Neural cell (in vitro differentiated cells): ENCODE measurements around the gene AP3B1. TPM values are rescaled to one million over a fixed set of nuclear protein-coding genes. Genes with fewer than 3 reads are reported as not detected.

Experiments
- H2AFZ ChIP-seq: fragments of 200-600, 300-800 bp; sonication (generic), shearing (Covaris generic); 2 replicates; pipeline ENCODE4 v1.6.0; 2014; ENCODE audit warnings: low read depth, mild to moderate bottlenecking, antibody characterized with exemption, low read length, moderate library complexity
- H3F3A ChIP-seq: fragments of 200-600 bp; shearing (Covaris generic); 2 replicates; pipeline ENCODE4 v1.6.1; 2016; ENCODE audit warnings: mild to moderate bottlenecking, moderate library complexity, mixed read lengths, antibody characterized with exemption, low read length; ENCODE audit not compliant: insufficient read depth, poor library complexity, severe bottlenecking
- H3K27ac ChIP-seq: fragments of 200-600, 300-800 bp; sonication (generic), shearing (Covaris generic); 2 replicates; pipeline ENCODE4 v1.5.1; 2014; ENCODE audit warnings: mild to moderate bottlenecking, low read length, moderate library complexity
- H3K27me3 ChIP-seq: fragments of 300-800, 200-600 bp; sonication (generic), shearing (Covaris generic); 2 replicates; pipeline ENCODE4 v1.6.0; 2014; ENCODE audit warnings: mild to moderate bottlenecking, low read depth, low read length, moderate library complexity; ENCODE audit not compliant: insufficient read depth
- H3K36me3 ChIP-seq: fragments of 300-800, 200-600 bp; sonication (generic), shearing (Covaris generic); 2 replicates; pipeline ENCODE4 v1.5.1; 2014; ENCODE audit warnings: mild to moderate bottlenecking, antibody characterized with exemption, low read length, moderate library complexity; ENCODE audit not compliant: insufficient read depth
- H3K4me2 ChIP-seq: fragments of 300-800, 200-600 bp; sonication (generic), shearing (Covaris generic); 2 replicates; pipeline ENCODE4 v1.6.0; 2014; ENCODE audit warnings: mild to moderate bottlenecking, low read length
- H3K4me3 ChIP-seq: fragments of 300-800, 200-600 bp; sonication (generic), shearing (Covaris generic); 2 replicates; pipeline ENCODE4 v1.5.1; 2014; ENCODE audit warnings: mild to moderate bottlenecking, low read length, moderate library complexity
- H3K79me2 ChIP-seq: fragments of 200-600 bp; shearing (Covaris generic); replicated peaks from 2 replicates; pipeline ENCODE4 v1.6.0; 2014; ENCODE audit warnings: mild to moderate bottlenecking, low read length, moderate library complexity; ENCODE audit not compliant: insufficient read depth
- H3K9ac ChIP-seq: fragments of 300-800, 200-600 bp; sonication (generic), shearing (Covaris generic); 2 replicates; pipeline ENCODE4 v1.6.1; 2016; ENCODE audit warnings: mild to moderate bottlenecking, low read length, mixed read lengths
- H3K9me2 ChIP-seq: fragments of 200-600 bp; shearing (Covaris generic); 2 replicates; pipeline ENCODE4 v1.6.1; 2016; ENCODE audit warnings: mild to moderate bottlenecking, low read length, mixed read lengths; ENCODE audit not compliant: insufficient read depth
- H3K9me3 ChIP-seq: fragments of 200-600, 300-800 bp; sonication (generic), shearing (Covaris generic); 2 replicates; pipeline ENCODE4 v1.6.1; 2016; ENCODE audit warnings: mild to moderate bottlenecking, mixed run types, low read length, moderate library complexity, mixed read lengths
- H4K20me1 ChIP-seq: fragments of 200-600 bp; shearing (Covaris generic); 2 replicates; pipeline ENCODE4 v1.6.1; 2016; ENCODE audit warnings: mild to moderate bottlenecking, mixed run types; ENCODE audit not compliant: insufficient read depth
- EP300 ChIP-seq: fragments of 450-650 bp; conservative IDR thresholded peaks from 2 replicates; pipeline ENCODE4 v1.6.1; 2014; ENCODE audit warnings: antibody characterized with exemption, mild to moderate bottlenecking, moderate library complexity; ENCODE audit not compliant: poor library complexity, severe bottlenecking
- EZH2 ChIP-seq: fragments of 200-600, 300-800 bp; shearing (Covaris generic), sonication (generic); IDR thresholded peaks from 2 replicates; pipeline ENCODE4 v1.6.1; 2014; ENCODE audit warnings: antibody characterized with exemption, low read length, borderline replicate concordance, mild to moderate bottlenecking; ENCODE audit not compliant: insufficient read depth, poor library complexity, severe bottlenecking
- MXI1 ChIP-seq: fragments of 450-650 bp; conservative IDR thresholded peaks from 2 replicates; pipeline ENCODE4 v1.6.1; 2014; ENCODE audit warnings: antibody characterized with exemption, mild to moderate bottlenecking; ENCODE audit not compliant: poor library complexity, severe bottlenecking
- POLR2AphosphoS5 ChIP-seq: IDR thresholded peaks from 2 replicates; pipeline ENCODE4 v1.6.1; 2012
- RAD21 ChIP-seq: fragments of 450-650 bp; conservative IDR thresholded peaks from 2 replicates; pipeline ENCODE4 v1.6.1; 2014; ENCODE audit warnings: antibody characterized with exemption, mild to moderate bottlenecking, moderate library complexity
- SMC3 ChIP-seq: fragments of 450-650 bp; conservative IDR thresholded peaks from 2 replicates; pipeline ENCODE4 v1.6.1; 2014; ENCODE audit warnings: antibody characterized with exemption, mild to moderate bottlenecking, moderate library complexity; ENCODE audit not compliant: poor library complexity
- TAF1 ChIP-seq: IDR thresholded peaks from 2 replicates; pipeline ENCODE4 v1.6.1; 2012; ENCODE audit warnings: low read depth
- polyA plus RNA-seq: library from polyadenylated mRNA; depleted of rRNA; stranded (reverse); fragments of >200 nt; gene quantifications from 2 replicates; pipeline ENCODE4 v1.2.3, GENCODE V29; 2014
- TF ChIP-seq, protein P1 (sequence below): IDR thresholded peaks from 2 replicates; pipeline ENCODE4 v1.6.1; 2012; ENCODE audit warnings: borderline replicate concordance

The AP3B1 gene
- polyA plus RNA-seq, 1 donor from 2014 or later, result 8.5 TPM

DNA sequence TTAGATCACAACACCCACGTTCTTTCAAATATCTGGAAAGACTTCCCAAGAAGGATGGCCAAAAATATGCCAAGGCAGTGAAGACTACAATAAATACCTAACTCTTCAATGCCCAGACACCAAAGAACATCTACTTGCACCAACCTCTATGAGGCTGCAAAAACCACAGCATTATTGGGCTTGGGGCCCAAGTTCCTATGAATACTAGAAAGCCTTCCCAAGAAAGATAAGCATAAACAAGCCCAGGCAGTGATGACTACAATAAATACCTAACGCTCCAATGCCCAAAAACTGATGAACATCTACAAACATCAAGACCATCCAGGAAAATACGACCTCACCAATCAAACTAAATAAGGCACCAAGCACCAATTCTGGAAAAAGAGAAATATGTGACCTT lies 41.3 kb downstream of the AP3B1 start:
- no peaks in the 10 kb centered on the region for H3K27me3 ChIP-seq
- H3F3A ChIP-seq, result no peaks in the 10 kb centered on the region
- H3K4me3 ChIP-seq, result no peak overlapping the region
- no peak overlapping the region for H3K27ac ChIP-seq
- no peak overlapping the region for H2AFZ ChIP-seq
- no peaks in the 10 kb centered on the region for H3K9me3 ChIP-seq
- TF ChIP-seq EZH2 (no peak), RAD21 (no peak), TAF1 (no peak), EP300 (no peak), MXI1 (no peak), POLR2AphosphoS5 (no peak), SMC3 (no peak)
- TF ChIP-seq, protein P1, sequence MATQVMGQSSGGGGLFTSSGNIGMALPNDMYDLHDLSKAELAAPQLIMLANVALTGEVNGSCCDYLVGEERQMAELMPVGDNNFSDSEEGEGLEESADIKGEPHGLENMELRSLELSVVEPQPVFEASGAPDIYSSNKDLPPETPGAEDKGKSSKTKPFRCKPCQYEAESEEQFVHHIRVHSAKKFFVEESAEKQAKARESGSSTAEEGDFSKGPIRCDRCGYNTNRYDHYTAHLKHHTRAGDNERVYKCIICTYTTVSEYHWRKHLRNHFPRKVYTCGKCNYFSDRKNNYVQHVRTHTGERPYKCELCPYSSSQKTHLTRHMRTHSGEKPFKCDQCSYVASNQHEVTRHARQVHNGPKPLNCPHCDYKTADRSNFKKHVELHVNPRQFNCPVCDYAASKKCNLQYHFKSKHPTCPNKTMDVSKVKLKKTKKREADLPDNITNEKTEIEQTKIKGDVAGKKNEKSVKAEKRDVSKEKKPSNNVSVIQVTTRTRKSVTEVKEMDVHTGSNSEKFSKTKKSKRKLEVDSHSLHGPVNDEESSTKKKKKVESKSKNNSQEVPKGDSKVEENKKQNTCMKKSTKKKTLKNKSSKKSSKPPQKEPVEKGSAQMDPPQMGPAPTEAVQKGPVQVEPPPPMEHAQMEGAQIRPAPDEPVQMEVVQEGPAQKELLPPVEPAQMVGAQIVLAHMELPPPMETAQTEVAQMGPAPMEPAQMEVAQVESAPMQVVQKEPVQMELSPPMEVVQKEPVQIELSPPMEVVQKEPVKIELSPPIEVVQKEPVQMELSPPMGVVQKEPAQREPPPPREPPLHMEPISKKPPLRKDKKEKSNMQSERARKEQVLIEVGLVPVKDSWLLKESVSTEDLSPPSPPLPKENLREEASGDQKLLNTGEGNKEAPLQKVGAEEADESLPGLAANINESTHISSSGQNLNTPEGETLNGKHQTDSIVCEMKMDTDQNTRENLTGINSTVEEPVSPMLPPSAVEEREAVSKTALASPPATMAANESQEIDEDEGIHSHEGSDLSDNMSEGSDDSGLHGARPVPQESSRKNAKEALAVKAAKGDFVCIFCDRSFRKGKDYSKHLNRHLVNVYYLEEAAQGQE, result no peak
- H4K20me1 ChIP-seq, result no peaks in the 10 kb centered on the region
- no peaks in the 10 kb centered on the region for H3K9me2 ChIP-seq
- H3K9ac ChIP-seq, result no peak overlapping the region
- H3K4me2 ChIP-seq, result no peak overlapping the region
- H3K79me2 ChIP-seq, result no peaks in the 10 kb centered on the region
- H3K36me3 ChIP-seq, result no peaks in the 10 kb centered on the region

DNA sequence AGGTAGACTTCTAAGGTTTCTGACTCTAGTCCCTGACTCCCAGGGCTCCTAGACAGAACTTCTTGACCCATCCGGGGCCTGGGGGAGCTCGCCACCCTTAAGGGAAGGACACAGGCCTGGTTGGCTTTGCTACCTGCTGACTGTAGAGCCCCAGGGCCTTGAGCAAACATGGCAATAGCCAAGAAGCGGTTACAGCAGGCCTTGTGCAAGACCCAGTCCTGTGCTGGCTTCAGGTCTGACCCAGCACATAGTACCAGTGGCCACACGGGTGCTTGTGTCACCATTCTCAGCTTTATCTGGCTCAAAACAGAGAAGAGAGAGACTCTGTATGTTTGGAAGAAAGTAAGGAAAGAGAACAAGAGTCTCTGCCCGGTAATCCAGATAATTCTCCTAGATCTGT lies 41.8 kb downstream of the AP3B1 start:
- H3K36me3 ChIP-seq, result no peaks in the 10 kb centered on the region
- H2AFZ ChIP-seq, result no peak overlapping the region
- H3K4me2 ChIP-seq, result no peak overlapping the region
- no peaks in the 10 kb centered on the region for H3K27me3 ChIP-seq
- H3K79me2 ChIP-seq, result no peaks in the 10 kb centered on the region
- H4K20me1 ChIP-seq, result no peaks in the 10 kb centered on the region
- H3K27ac ChIP-seq, result no peak overlapping the region
- H3K9me3 ChIP-seq, result no peaks in the 10 kb centered on the region
- H3K4me3 ChIP-seq, result no peak overlapping the region
- H3K9ac ChIP-seq, result no peak overlapping the region
- H3F3A ChIP-seq, result no peaks in the 10 kb centered on the region
- TF ChIP-seq SMC3 (no peak), MXI1 (no peak), TAF1 (no peak), RAD21 (no peak), POLR2AphosphoS5 (no peak)
- TF ChIP-seq, protein P1, result no peak
- no peaks in the 10 kb centered on the region for H3K9me2 ChIP-seq
